Measurements from ENCODE around the gene B4GALNT4. TPM values are rescaled to one million over a fixed set of nuclear protein-coding genes. Genes with fewer than 3 reads are reported as not detected.
"Not testable (repeated sequence)": the region's sequence is repeated elsewhere in the genome, so short reads cannot be mapped to it uniquely, and the experiment has no call there.

Gene B4GALNT4
- total RNA-seq, 2 donors from 2014 or later: 1.6 to 2.0 TPM

GRCh38 chr11:360326-361280 is 8.7 kb upstream of the B4GALNT4 start:
- H3K27me3 ChIP-seq: no peaks in the 10 kb centered on the region

DNA sequence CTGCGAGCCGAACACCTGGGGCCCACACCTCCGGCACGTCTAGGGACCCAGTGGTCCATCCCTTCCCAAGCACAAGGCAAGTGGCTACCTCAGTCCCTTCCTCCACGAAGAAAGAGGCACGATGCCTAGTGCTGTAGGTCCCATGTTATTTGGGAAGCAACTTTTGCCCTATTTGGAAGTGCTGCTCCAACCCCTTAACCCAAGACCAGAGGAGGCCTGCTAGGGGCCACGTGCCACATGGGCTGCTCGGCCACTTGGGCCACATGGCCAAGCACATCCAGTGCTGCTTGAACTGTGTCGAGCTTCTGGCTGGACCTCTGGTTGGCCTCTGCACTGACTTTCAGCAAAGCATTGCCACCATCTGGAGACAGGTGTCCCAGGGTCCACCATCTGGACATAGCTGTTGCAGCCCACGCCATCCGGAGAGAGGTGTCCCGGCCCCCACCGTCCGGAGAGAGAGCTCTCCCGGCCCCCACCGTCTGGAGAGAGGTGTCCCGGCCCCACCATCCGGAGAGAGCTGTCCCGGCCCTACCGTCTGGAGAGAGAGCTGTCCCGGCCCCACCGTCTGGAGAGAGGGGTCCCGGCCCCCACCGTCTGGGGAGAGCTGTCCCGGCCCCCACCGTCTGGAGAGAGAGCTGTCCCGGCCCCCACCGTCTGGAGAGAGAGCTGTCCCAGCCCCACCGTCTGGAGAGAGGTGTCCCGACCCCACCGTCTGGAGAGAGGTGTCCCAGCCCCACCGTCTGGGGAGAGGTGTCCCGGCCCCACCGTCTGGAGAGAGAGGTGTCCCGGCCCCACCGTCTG is 6.5 kb upstream of the B4GALNT4 start:
- H3K4me3 ChIP-seq: no peak overlapping the region
- H3K27ac ChIP-seq: no peak overlapping the region
- intact Hi-C loops (cut with DNase I): loop anchor here (5.0 kb wide), 2 partner anchors 111 to 126 kb away; partner anchors contain the start of genes PSMD13 and SIRT3
- no peaks in the 10 kb centered on the region for H3K27me3 ChIP-seq
- TF ChIP-seq, protein P1, sequence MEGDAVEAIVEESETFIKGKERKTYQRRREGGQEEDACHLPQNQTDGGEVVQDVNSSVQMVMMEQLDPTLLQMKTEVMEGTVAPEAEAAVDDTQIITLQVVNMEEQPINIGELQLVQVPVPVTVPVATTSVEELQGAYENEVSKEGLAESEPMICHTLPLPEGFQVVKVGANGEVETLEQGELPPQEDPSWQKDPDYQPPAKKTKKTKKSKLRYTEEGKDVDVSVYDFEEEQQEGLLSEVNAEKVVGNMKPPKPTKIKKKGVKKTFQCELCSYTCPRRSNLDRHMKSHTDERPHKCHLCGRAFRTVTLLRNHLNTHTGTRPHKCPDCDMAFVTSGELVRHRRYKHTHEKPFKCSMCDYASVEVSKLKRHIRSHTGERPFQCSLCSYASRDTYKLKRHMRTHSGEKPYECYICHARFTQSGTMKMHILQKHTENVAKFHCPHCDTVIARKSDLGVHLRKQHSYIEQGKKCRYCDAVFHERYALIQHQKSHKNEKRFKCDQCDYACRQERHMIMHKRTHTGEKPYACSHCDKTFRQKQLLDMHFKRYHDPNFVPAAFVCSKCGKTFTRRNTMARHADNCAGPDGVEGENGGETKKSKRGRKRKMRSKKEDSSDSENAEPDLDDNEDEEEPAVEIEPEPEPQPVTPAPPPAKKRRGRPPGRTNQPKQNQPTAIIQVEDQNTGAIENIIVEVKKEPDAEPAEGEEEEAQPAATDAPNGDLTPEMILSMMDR (IDR thresholded peaks at IDR 0.05): no peak
- no peak for DNase-seq
- no peaks in the 10 kb centered on the region for H3K9me3 ChIP-seq
- H3K36me3 ChIP-seq: no peaks in the 10 kb centered on the region
- no peak overlapping the region for H3K9ac ChIP-seq (ENCODE audit: low read depth in 2 of 2, low read length in 2 of 2)
- H3K4me1 ChIP-seq: no peaks in the 10 kb centered on the region

More at GRCh38 chr11:360326-361280, 8.7 kb upstream of the B4GALNT4 start:
- no peak overlapping the region for H3K9ac ChIP-seq (ENCODE audit: low read depth in 2 of 2, low read length in 2 of 2)
- TF ChIP-seq, protein P1 (IDR thresholded peaks at IDR 0.05): no peak
- no peaks in the 10 kb centered on the region for H3K4me1 ChIP-seq
- no peak for DNase-seq
- no peaks in the 10 kb centered on the region for H3K9me3 ChIP-seq
- H3K36me3 ChIP-seq: no peaks in the 10 kb centered on the region
- no peak overlapping the region for H3K4me3 ChIP-seq
- no peak overlapping the region for H3K27ac ChIP-seq
- intact Hi-C loops (cut with DNase I): loop anchor here (5.0 kb wide), 2 partner anchors 108 to 123 kb away; partner anchors contain the start of genes PSMD13 and SIRT3

DNA sequence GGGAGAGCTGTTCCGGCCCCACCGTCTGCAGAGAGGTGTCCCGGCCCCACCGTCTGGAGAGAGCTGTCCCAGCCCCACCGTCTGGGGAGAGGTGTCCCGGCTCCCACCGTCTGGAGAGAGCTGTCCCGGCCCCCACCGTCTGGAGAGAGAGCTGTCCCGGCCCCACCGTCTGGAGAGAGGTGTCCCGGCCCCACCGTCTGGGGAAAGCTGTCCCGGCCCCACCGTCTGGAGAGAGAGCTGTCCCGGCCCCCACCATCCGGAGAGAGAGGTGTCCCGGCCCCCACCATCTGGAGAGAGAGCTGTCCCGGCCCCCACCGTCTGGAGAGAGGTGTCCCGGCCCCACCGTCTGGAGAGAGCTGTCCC is 5.9 kb upstream of the B4GALNT4 start:
- H3K36me3 ChIP-seq; DNase-seq; H3K27me3 ChIP-seq; H3K9ac ChIP-seq (ENCODE audit: low read depth in 2 of 2, low read length in 2 of 2); H3K4me1 ChIP-seq; H3K4me3 ChIP-seq; H3K9me3 ChIP-seq; H3K27ac ChIP-seq: not testable (repeated sequence)
- intact Hi-C loops (cut with DNase I): loop anchor here (5.0 kb wide), 2 partner anchors 111 to 126 kb away; partner anchors contain the start of genes PSMD13 and SIRT3

GRCh38 chr11:363948-364761 is 5.1 kb upstream of the B4GALNT4 start:
- H3K9ac ChIP-seq (ENCODE audit: low read depth in 2 of 2, low read length in 2 of 2): no peak overlapping the region
- H3K4me3 ChIP-seq: no peak overlapping the region
- no peaks in the 10 kb centered on the region for H3K36me3 ChIP-seq
- peaks cover 11% of the 10 kb centered on the region for H3K27me3 ChIP-seq
- no peaks in the 10 kb centered on the region for H3K9me3 ChIP-seq
- TF ChIP-seq, protein P1 (IDR thresholded peaks at IDR 0.05): peak; percentile 45
- no peak overlapping the region for H3K27ac ChIP-seq
- intact Hi-C loops (cut with DNase I): loop anchor here (5.0 kb wide), 2 partner anchors 112 to 127 kb away; partner anchors contain the start of genes PSMD13 and SIRT3
- no peaks in the 10 kb centered on the region for H3K4me1 ChIP-seq
- peak; percentile 75 for DNase-seq

- H3K27me3 ChIP-seq: peaks cover 13% of the 10 kb centered on the region
- TF ChIP-seq, protein P1 (IDR thresholded peaks at IDR 0.05): no peak
- no peak overlapping the region for H3K4me3 ChIP-seq
- intact Hi-C loops (cut with DNase I): loop anchor here (5.0 kb wide), 2 partner anchors 113 to 128 kb away; partner anchors contain the start of genes PSMD13 and SIRT3
- no peaks in the 10 kb centered on the region for H3K36me3 ChIP-seq
- no peak for DNase-seq
- H3K9me3 ChIP-seq: no peaks in the 10 kb centered on the region
- no peaks in the 10 kb centered on the region for H3K4me1 ChIP-seq
- H3K9ac ChIP-seq (ENCODE audit: low read depth in 2 of 2, low read length in 2 of 2): no peak overlapping the region
- no peak overlapping the region for H3K27ac ChIP-seq
Measured at GRCh38 chr11:364991-365725, 4.1 kb upstream of the B4GALNT4 start.
